Spleen (tissue), 11 donors: ENCODE data around the gene SLTM. TPM values are rescaled to one million over a fixed set of nuclear protein-coding genes. Genes with fewer than 3 reads are reported as not detected.

Experiments used
- DNase-seq: peaks from one replicate; pipeline ENCODE4 v3.0.0-alpha.2; 2020
- H3K27ac ChIP-seq, 8 donors: fragments of 200-600 bp; sonication (generic) in 7 of 8; 1 replicate in 4 of 8; 2 replicates in 4 of 8; pipeline versions ENCODE4 v1.5.0 to v1.8.0; 2016 to 2021; ENCODE audit warnings: inconsistent platforms in 4 of 8, mild to moderate bottlenecking in 4 of 8, moderate library complexity in 1 of 8
- H3K27me3 ChIP-seq, 7 donors: fragments of 200-600 bp; sonication (generic) in 6 of 7; replicated peaks in 1 of 7; 1 replicate in 4 of 7; 2 replicates in 3 of 7; pipeline versions ENCODE4 v1.5.0 to v1.8.0; 2016 to 2021; ENCODE audit warnings: inconsistent platforms in 3 of 7, mild to moderate bottlenecking in 1 of 7
- H3K36me3 ChIP-seq, 6 donors: fragments of 200-600 bp; sonication (generic) in 5 of 6; 1 replicate in 4 of 6; 2 replicates in 2 of 6; pipeline versions ENCODE4 v1.5.0 to v1.8.0; 2016 to 2021; ENCODE audit warnings: inconsistent platforms in 2 of 6
- H3K4me1 ChIP-seq, 6 donors: fragments of 200-600 bp; sonication (generic) in 5 of 6; 1 replicate in 3 of 6; 2 replicates in 3 of 6; pipeline versions ENCODE4 v1.5.0 to v1.8.0; 2016 to 2021; ENCODE audit warnings: inconsistent platforms in 3 of 6
- H3K4me3 ChIP-seq, 8 donors: fragments of 200-600 bp; sonication (generic) in 7 of 8; 1 replicate in 4 of 8; 2 replicates in 4 of 8; pipeline versions ENCODE4 v1.5.0 to v1.8.0; 2016 to 2021; ENCODE audit warnings: inconsistent platforms in 4 of 8, mild to moderate bottlenecking in 4 of 8, moderate library complexity in 2 of 8
- H3K9me3 ChIP-seq, 8 donors: fragments of 200-600 bp; sonication (generic) in 7 of 8; 1 replicate in 4 of 8; 2 replicates in 4 of 8; pipeline versions ENCODE4 v1.5.0 to v1.8.0; 2016 to 2021; ENCODE audit warnings: inconsistent platforms in 4 of 8
- POLR2A ChIP-seq, 3 donors: fragments of 450-650 bp; IDR thresholded peaks; one replicate each; pipeline ENCODE4 v1.5.1; 2017; ENCODE audit warnings: antibody characterized with exemption in 3 of 3, mild to moderate bottlenecking in 1 of 3
- POLR2AphosphoS5 ChIP-seq, 3 donors: sonication (generic); formaldehyde crosslinking; IDR thresholded peaks; one replicate each; pipeline ENCODE4 v1.5.1; 2017; ENCODE audit warnings: antibody characterized with exemption in 3 of 3
- WGBS, 5 donors: extraction: QIAGEN DNeasy Blood & Tissue Kit in 3 of 5; methylation state at CpG; one replicate each; pipeline versions ENCODE4 v1.1.5 to v1.1.7; 2013 to 2018; 5-methylcytosine and 5-hydroxymethylcytosine counted together
- intact Hi-C: fragments of 100-400 bp; cut with DNase I; formaldehyde crosslinking; loops from one replicate; pipeline ENCODE4 v1.15.0; 2023; ENCODE audit warnings: low total_unique reads
- polyA plus RNA-seq, 3 donors: library from polyadenylated mRNA; stranded (reverse); fragments of 200-250 nt; gene quantifications; one replicate each; pipeline ENCODE4 v1.2.1, GENCODE V29; 2013
- total RNA-seq, 7 donors: library from RNA; depleted of rRNA in 3 of 7; stranded (reverse); fragments of >200 nt in 3 of 7; fragmentation: NEBNext Ultra II Directional in 4 of 7; extraction: Animal tissue kit (Norgen Biotek cat#: 25700) in 4 of 7; gene quantifications; one replicate each; pipeline versions ENCODE4 v1.1.0 to v1.2.1, GENCODE V29; 2016 to 2021
- TF ChIP-seq, protein P1 (sequence below), 11 experiments: fragments of 200-600 bp in 7 of 11; fragments of 450-650 bp in 4 of 11; sonication (generic) in 4 of 11; IDR thresholded peaks in 8 of 11; conservative IDR thresholded peaks in 3 of 11; 1 replicate in 7 of 11; 2 replicates in 4 of 11; pipeline versions ENCODE4 v1.4.0 to v1.8.0; 2016 to 2021; ENCODE audit warnings: antibody characterized with exemption in 11 of 11, inconsistent platforms in 4 of 11, mild to moderate bottlenecking in 1 of 11
- donor health status: healthy with polysubstance abuse.
- donor health status: DM: no; HTN: no; CAD: no; lungs with moderate emphysema.
- donor health status: DM: no; HTN: no; CAD: no.
- donor health status: Bipolar disorder and iron deficiency.
- donor health status: healthy.
- donor health status: DM: no; HTN: no; CAD: no.
- donor health status: DM: yes; HTN: yes; CAD: no.

The SLTM gene
- total and polyA plus RNA-seq, 10 donors, result 43.7 to 176 (median 109) TPM

DNA sequence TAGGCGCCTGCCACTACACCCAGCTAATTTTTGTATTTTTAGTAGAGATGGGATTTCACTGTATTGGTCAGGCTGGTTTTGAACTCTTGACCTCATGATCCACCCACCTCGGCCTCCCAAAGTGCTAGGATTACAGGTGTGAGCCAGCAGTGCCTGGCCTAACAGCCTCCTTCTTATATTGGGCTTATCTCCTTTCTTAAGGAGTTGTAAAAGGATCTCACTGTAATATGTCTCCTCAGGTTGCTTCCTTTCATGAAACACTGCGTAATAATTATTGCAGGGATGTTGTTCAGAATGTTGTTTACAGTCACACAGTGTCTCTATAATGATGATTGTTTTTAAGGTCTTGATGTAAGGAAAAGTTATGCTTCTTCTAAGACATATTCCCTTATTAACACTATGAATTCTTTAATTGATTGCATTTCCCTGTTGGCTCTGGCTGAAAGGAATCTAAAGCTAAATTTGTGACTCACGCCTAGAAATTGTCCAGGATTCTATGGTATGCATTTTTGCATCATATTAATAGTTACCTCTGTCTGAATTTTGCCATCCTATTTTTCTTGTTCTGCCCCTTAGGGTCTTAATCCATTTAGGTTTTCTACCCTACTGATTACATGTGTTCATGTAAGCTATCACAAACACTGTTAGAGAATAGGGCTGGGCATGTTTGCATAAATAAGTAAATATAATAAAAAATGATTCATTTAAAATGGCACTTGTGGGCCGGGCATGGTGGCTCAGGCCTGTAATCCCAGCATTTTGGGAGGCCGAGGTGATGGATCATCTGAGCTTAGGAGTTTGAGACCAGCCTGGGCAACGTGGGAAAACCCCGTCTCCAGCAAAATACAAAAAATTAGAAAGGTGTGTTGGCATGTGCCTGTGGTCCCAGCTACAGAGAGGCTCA, 29.4 kb upstream of the SLTM start:
- H3K36me3 ChIP-seq, result no peaks in the 10 kb centered on the region
- no peak for DNase-seq
- H3K27ac ChIP-seq, result no peak overlapping the region
- no peaks in the 10 kb centered on the region for H3K9me3 ChIP-seq
- TF ChIP-seq POLR2AphosphoS5 (IDR thresholded peaks at IDR 0.05), result no peak
- no peak for TF ChIP-seq POLR2A (IDR thresholded peaks at IDR 0.05)
- TF ChIP-seq, protein P1, sequence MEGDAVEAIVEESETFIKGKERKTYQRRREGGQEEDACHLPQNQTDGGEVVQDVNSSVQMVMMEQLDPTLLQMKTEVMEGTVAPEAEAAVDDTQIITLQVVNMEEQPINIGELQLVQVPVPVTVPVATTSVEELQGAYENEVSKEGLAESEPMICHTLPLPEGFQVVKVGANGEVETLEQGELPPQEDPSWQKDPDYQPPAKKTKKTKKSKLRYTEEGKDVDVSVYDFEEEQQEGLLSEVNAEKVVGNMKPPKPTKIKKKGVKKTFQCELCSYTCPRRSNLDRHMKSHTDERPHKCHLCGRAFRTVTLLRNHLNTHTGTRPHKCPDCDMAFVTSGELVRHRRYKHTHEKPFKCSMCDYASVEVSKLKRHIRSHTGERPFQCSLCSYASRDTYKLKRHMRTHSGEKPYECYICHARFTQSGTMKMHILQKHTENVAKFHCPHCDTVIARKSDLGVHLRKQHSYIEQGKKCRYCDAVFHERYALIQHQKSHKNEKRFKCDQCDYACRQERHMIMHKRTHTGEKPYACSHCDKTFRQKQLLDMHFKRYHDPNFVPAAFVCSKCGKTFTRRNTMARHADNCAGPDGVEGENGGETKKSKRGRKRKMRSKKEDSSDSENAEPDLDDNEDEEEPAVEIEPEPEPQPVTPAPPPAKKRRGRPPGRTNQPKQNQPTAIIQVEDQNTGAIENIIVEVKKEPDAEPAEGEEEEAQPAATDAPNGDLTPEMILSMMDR (IDR thresholded peaks at IDR 0.05 in 8 of 11, conservative IDR thresholded peaks at IDR 0.05 in 3 of 11), result no peak
- H3K4me3 ChIP-seq, result no peak overlapping the region
- H3K27me3 ChIP-seq, result no peaks in the 10 kb centered on the region
- 85 to 96% (median 92%) methylated on average over 8 of the region's 8 CpGs for WGBS, 5 donors
- H3K4me1 ChIP-seq, result no peaks in the 10 kb centered on the region
- intact Hi-C loops, result no loop called here

DNA sequence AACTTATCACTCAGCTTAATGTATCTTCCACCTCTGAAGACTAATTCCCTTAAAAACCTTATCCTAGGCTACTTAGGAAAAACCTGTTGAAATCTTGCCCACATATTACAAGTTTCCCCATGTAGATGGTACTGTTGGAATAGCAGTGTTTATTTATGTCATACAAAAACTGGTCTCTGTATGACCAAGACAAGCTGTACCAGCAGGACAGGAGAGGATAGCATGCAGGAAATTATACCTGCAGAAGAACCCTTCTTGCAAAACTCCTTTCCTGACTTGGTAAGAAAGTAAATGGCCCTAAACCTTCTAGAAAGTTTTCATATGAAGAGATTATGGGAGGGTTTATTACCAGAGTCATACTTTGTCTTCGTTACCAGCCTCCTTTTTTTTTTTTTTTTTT, 28.7 kb upstream of the SLTM start:
- Histone ChIP-seq H3K4me1 (peaks cover 0 to 7% (median 3%) of the 10 kb centered on the region in 6 donors), H3K27ac (no peak overlapping the region), H3K4me3 (no peak overlapping the region), H3K36me3 (no peaks in the 10 kb centered on the region), H3K9me3 (no peaks in the 10 kb centered on the region), H3K27me3 (no peaks in the 10 kb centered on the region)
- DNase-seq, result no peak
- 71 to 96% (median 85%) methylated on average over 1 of the region's 1 CpG for WGBS, 5 donors
- TF ChIP-seq POLR2A (IDR thresholded peaks at IDR 0.05) (no peak), POLR2AphosphoS5 (IDR thresholded peaks at IDR 0.05) (no peak)
- TF ChIP-seq, protein P1 (IDR thresholded peaks at IDR 0.05 in 8 of 11, conservative IDR thresholded peaks at IDR 0.05 in 3 of 11), result no peak
- intact Hi-C loops, result no loop called here

DNA sequence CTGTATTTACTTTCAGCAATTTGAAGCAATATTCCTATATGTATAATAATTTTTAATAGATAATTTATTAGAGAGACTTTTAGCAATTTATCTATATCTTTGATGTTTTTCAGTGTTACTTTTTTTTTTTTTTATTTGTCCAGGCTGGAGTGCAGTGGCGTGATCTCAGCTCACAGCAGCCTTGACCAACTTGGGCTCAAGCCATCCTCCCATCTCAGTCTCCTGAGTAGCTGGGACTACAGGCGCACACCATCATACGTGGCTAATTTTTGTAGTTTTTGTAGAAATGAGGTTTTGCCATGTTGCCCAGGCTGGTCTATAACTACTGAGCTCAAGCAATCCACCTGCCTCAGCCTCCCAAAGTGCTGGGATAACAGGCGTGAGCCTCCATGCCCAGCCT, 25.3 kb upstream of the SLTM start:
- 90 to 95% (median 91%) methylated on average over 4 of the region's 4 CpGs for WGBS, 5 donors
- H3K36me3 ChIP-seq, result no peaks in the 10 kb centered on the region
- no peaks in the 10 kb centered on the region for H3K9me3 ChIP-seq
- TF ChIP-seq POLR2AphosphoS5 (IDR thresholded peaks at IDR 0.05) (no peak), POLR2A (IDR thresholded peaks at IDR 0.05) (no peak)
- TF ChIP-seq, protein P1 (IDR thresholded peaks at IDR 0.05 in 8 of 11, conservative IDR thresholded peaks at IDR 0.05 in 3 of 11), result no peak
- intact Hi-C loops, result no loop called here
- no peak for DNase-seq
- peaks cover 0 to 8% (median 3%) of the 10 kb centered on the region in 6 donors for H3K4me1 ChIP-seq
- no peaks in the 10 kb centered on the region for H3K27me3 ChIP-seq
- H3K4me3 ChIP-seq, result no peak overlapping the region
- no peak overlapping the region for H3K27ac ChIP-seq
